B cell (primary cell): ENCODE results near the gene ARHGEF33.

Experiments used
- EZH2 ChIP-seq: IDR thresholded peaks from 2 replicates; pipeline ENCODE4 v1.6.1; 2012; ENCODE audit warnings: borderline replicate concordance, low read depth, mild to moderate bottlenecking, moderate library complexity, low read length; ENCODE audit not compliant: insufficient read depth, poor library complexity, severe bottlenecking
- TF ChIP-seq, protein P1 (sequence below): fragments of 200-600 bp; IDR thresholded peaks from one replicate; pipeline ENCODE4 v1.8.0; 2022; ENCODE audit warnings: antibody characterized with exemption, mild to moderate bottlenecking

DNA sequence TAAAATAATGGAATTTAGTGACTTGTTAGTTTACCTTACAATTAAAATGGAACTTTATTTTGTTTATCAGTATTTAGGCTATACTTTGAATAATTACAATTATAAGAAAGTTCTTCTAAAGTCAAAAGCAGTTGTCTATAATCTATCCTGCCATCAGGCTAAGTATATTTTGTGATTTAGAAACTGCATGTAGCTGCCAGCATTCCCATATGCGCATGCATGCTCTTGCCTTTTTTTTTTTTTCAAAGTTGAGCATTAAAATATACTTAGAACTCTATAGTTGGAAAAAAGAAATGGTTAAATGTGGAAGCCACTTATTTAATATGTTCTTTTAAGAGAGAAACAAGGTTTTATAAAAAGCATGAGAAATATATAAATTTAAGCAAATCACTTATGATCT lies 99.0 kb downstream of the ARHGEF33 start:
- TF ChIP-seq, protein P1, sequence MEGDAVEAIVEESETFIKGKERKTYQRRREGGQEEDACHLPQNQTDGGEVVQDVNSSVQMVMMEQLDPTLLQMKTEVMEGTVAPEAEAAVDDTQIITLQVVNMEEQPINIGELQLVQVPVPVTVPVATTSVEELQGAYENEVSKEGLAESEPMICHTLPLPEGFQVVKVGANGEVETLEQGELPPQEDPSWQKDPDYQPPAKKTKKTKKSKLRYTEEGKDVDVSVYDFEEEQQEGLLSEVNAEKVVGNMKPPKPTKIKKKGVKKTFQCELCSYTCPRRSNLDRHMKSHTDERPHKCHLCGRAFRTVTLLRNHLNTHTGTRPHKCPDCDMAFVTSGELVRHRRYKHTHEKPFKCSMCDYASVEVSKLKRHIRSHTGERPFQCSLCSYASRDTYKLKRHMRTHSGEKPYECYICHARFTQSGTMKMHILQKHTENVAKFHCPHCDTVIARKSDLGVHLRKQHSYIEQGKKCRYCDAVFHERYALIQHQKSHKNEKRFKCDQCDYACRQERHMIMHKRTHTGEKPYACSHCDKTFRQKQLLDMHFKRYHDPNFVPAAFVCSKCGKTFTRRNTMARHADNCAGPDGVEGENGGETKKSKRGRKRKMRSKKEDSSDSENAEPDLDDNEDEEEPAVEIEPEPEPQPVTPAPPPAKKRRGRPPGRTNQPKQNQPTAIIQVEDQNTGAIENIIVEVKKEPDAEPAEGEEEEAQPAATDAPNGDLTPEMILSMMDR, result no peak
- no peak for TF ChIP-seq EZH2
